IPS-18a (cell line): Measurements from ENCODE around the gene PCTP.

ENCODE experiments used
- H3K27ac ChIP-seq: one replicate; pipeline ENCODE4 v1.5.1; 2013; ENCODE audit warnings: low read length
- H3K27me3 ChIP-seq: one replicate; pipeline ENCODE4 v1.6.1; 2013; ENCODE audit warnings: mild to moderate bottlenecking, low read length; ENCODE audit not compliant: control insufficient read depth, insufficient read depth
- H3K36me3 ChIP-seq: one replicate; pipeline ENCODE4 v1.6.1; 2013; ENCODE audit warnings: low read depth, low read length; ENCODE audit not compliant: control insufficient read depth
- H3K4me1 ChIP-seq: one replicate; pipeline ENCODE4 v1.6.1; 2013; ENCODE audit warnings: low read depth, low read length; ENCODE audit not compliant: control insufficient read depth
- H3K4me3 ChIP-seq: one replicate; pipeline ENCODE4 v1.5.1; 2013; ENCODE audit warnings: low read length
- H3K9ac ChIP-seq: one replicate; pipeline ENCODE4 v1.6.1; 2013; ENCODE audit warnings: mild to moderate bottlenecking, low read length, moderate library complexity
- H3K9me3 ChIP-seq: one replicate; pipeline ENCODE4 v1.6.1; 2013; ENCODE audit warnings: low read depth, low read length; ENCODE audit not compliant: control insufficient read depth

Gene PCTP

DNA sequence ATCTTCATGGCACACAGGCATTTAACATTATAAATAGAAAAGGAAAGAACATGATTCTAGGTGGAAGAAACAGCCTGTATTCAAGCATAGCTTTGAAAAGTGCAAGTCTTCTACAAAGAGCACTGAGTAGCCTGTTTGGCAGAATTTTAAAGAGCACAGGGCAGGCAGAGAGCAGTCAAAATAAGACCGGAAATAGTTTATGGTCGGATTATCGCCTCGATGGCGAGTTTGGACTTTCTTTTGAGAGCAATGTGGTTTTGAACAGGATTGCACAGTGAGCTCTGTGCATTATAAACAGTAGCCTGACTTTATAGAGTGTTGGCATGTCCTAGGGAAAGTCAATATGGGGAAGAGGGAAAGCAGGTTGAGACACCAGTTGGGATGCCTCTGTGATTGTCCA lies 22.0 kb upstream of the PCTP start:
- H3K9ac ChIP-seq: no peak overlapping the region
- H3K36me3 ChIP-seq: no peaks in the 10 kb centered on the region
- H3K27me3 ChIP-seq: no peaks in the 10 kb centered on the region
- peaks cover 30% of the 10 kb centered on the region for H3K4me1 ChIP-seq
- no peak overlapping the region for H3K27ac ChIP-seq
- no peaks in the 10 kb centered on the region for H3K9me3 ChIP-seq
- H3K4me3 ChIP-seq: no peak overlapping the region

- Histone ChIP-seq H3K27me3 (no peaks in the 10 kb centered on the region), H3K4me1 (peaks cover 37% of the 10 kb centered on the region), H3K36me3 (no peaks in the 10 kb centered on the region), H3K27ac (no peak overlapping the region), H3K9ac (no peak overlapping the region), H3K4me3 (no peak overlapping the region), H3K9me3 (no peaks in the 10 kb centered on the region)
Observed at GRCh38 chr17:55729484-55729883, 21.4 kb upstream of the PCTP start.

GRCh38 chr17:55730380-55730779 lies 20.5 kb upstream of the PCTP start:
- Histone ChIP-seq H3K4me1 (peaks cover 31% of the 10 kb centered on the region), H3K9me3 (no peaks in the 10 kb centered on the region), H3K36me3 (no peaks in the 10 kb centered on the region), H3K9ac (no peak overlapping the region), H3K27me3 (no peaks in the 10 kb centered on the region), H3K4me3 (no peak overlapping the region), H3K27ac (no peak overlapping the region)

GRCh38 chr17:55730808-55731207 lies 20.0 kb upstream of the PCTP start:
- Histone ChIP-seq H3K27ac (no peak overlapping the region), H3K4me1 (peaks cover 31% of the 10 kb centered on the region), H3K4me3 (no peak overlapping the region), H3K27me3 (no peaks in the 10 kb centered on the region), H3K9me3 (no peaks in the 10 kb centered on the region), H3K9ac (no peak overlapping the region), H3K36me3 (no peaks in the 10 kb centered on the region)

GRCh38 chr17:55731586-55732250 lies 19.1 kb upstream of the PCTP start:
- Histone ChIP-seq H3K36me3 (no peaks in the 10 kb centered on the region), H3K27me3 (no peaks in the 10 kb centered on the region), H3K9ac (no peak overlapping the region), H3K27ac (no peak overlapping the region), H3K4me1 (peaks cover 31% of the 10 kb centered on the region), H3K9me3 (no peaks in the 10 kb centered on the region), H3K4me3 (no peak overlapping the region)

GRCh38 chr17:55734128-55734781 lies 16.6 kb upstream of the PCTP start:
- no peak overlapping the region for H3K27ac ChIP-seq
- H3K36me3 ChIP-seq: no peaks in the 10 kb centered on the region
- peaks cover 31% of the 10 kb centered on the region for H3K4me1 ChIP-seq
- peak overlapping the region; percentile 12 for H3K4me3 ChIP-seq
- no peaks in the 10 kb centered on the region for H3K27me3 ChIP-seq
- no peaks in the 10 kb centered on the region for H3K9me3 ChIP-seq
- no peak overlapping the region for H3K9ac ChIP-seq

DNA sequence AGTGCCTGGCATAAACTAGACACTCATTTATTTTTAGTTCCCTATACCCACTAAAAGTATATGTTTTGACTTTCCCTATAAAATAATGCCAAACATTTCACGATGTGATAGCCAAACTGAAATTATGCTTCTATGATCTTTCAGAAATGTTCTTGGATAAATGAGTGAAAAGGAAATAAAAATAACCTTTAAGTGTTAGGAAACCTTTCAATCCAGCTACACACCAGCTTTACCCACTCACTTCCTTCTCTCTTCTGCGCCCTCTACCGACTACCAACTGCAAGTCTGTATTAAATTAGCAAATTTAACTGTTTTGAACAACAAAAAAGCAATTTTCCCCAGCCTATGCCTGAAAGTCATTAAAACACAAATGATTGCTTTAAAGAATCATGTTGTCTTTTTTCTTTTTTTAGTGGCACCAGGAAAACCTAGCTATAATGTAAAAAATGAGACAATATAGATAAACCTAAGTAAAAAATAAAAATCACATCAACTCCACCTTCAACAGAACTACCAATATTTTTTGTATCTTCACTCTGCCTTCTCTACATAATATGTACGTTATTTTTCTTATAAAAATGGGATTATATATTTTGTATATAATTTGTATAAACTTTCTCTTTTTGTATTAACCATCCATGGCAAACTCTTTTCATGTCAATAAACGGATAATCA lies 15.0 kb upstream of the PCTP start:
- no peak overlapping the region for H3K27ac ChIP-seq
- no peaks in the 10 kb centered on the region for H3K36me3 ChIP-seq
- no peak overlapping the region for H3K4me3 ChIP-seq
- no peaks in the 10 kb centered on the region for H3K27me3 ChIP-seq
- H3K9ac ChIP-seq: no peak overlapping the region
- no peaks in the 10 kb centered on the region for H3K9me3 ChIP-seq
- peaks cover 31% of the 10 kb centered on the region for H3K4me1 ChIP-seq

DNA sequence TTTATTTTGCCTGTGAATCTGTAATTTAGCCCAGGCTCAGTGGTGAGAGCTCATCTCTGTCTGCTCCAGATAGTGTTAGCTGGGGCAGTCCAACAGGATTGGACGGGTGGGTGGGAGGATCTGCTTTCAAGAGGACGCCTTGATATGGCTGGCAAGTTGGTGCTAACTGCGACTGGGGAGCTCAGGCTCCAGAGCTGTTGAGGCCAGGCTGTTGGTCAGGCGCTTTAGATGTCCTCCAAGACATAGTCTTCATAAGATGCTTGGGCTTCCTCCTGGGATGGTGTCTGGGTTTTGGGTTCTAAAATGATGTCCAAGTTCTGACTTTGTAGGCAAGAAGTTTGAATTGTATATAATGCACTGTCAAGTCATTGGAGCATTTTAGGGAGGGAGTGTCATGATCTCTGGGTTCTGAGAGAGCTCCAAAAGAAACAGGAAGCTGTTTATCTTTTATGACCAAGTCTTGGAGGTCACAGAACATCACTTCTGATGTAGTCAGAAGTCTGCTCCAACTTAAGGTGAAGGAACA lies 12.8 kb upstream of the PCTP start:
- no peaks in the 10 kb centered on the region for H3K9me3 ChIP-seq
- peaks cover 11% of the 10 kb centered on the region for H3K4me1 ChIP-seq
- H3K27ac ChIP-seq: no peak overlapping the region
- no peaks in the 10 kb centered on the region for H3K36me3 ChIP-seq
- H3K9ac ChIP-seq: no peak overlapping the region
- no peak overlapping the region for H3K4me3 ChIP-seq
- H3K27me3 ChIP-seq: no peaks in the 10 kb centered on the region

- H3K9me3 ChIP-seq: no peaks in the 10 kb centered on the region
- H3K36me3 ChIP-seq: no peaks in the 10 kb centered on the region
- no peaks in the 10 kb centered on the region for H3K27me3 ChIP-seq
- H3K4me3 ChIP-seq: no peak overlapping the region
- no peak overlapping the region for H3K27ac ChIP-seq
- H3K4me1 ChIP-seq: no peaks in the 10 kb centered on the region
- no peak overlapping the region for H3K9ac ChIP-seq
Observed at GRCh38 chr17:55740511-55741355, 10.1 kb upstream of the PCTP start.

- Histone ChIP-seq H3K4me1 (no peaks in the 10 kb centered on the region), H3K9ac (no peak overlapping the region), H3K27me3 (no peaks in the 10 kb centered on the region), H3K9me3 (no peaks in the 10 kb centered on the region), H3K36me3 (no peaks in the 10 kb centered on the region), H3K27ac (no peak overlapping the region), H3K4me3 (no peak overlapping the region)
Observed at GRCh38 chr17:55741356-55741700, 9.5 kb upstream of the PCTP start.
